GM10248 (cell line): ENCODE data around the gene FARS2.

Experiments used
- CTCF ChIA-PET: fragments of 300-600 bp; sonication (Branson Sonifier 250); formaldehyde crosslinking; extraction: SDS; loops from one replicate; lab custom pipeline; 2021; ENCODE audit warnings: antibody characterized with exemption; lab: Yijun Ruan, JAX
- POLR2A ChIA-PET: fragments of 350-650 bp; sonication (Branson Sonifier 250); formaldehyde crosslinking; extraction: SDS; loops from one replicate; lab custom pipeline; 2020; ENCODE audit warnings: antibody characterized with exemption; lab: Yijun Ruan, JAX
- DNase-seq: peaks from one replicate; pipeline ENCODE4 v3.0.0; 2012; ENCODE audit errors: extremely low spot score
- CTCF ChIP-seq: IDR thresholded peaks from 2 replicates; pipeline ENCODE4 v1.5.1; 2012; ENCODE audit warnings: mild to moderate bottlenecking, low read depth; ENCODE audit errors: extremely low read depth, missing control alignments, control extremely low read depth

Gene FARS2

GRCh38 chr6:5521322-5521721 is 260.0 kb downstream of the FARS2 start:
- TF ChIP-seq CTCF: no peak
- POLR2A ChIA-PET: no interaction called here
- no peak for DNase-seq
- CTCF ChIA-PET: no interaction called here

GRCh38 chr6:5522147-5522546 is 260.8 kb downstream of the FARS2 start:
- TF ChIP-seq CTCF: no peak
- CTCF ChIA-PET: no interaction called here
- DNase-seq: no peak
- POLR2A ChIA-PET: no interaction called here

- CTCF ChIA-PET: interaction anchor here (1.1 to 1.2 kb wide), 2 partner anchors 15 to 20 kb away, joined by 3 to 4 read pairs; no protein-coding TSS in a partner anchor
- DNase-seq: no peak
- POLR2A ChIA-PET: no interaction called here
- TF ChIP-seq CTCF: no peak
Measured at GRCh38 chr6:5524110-5524509, 262.8 kb downstream of the FARS2 start.

- DNase-seq: no peak
Measured at GRCh38 chr6:5525209-5525608, 263.9 kb downstream of the FARS2 start.

GRCh38 chr6:5529015-5529414 is 267.7 kb downstream of the FARS2 start:
- TF ChIP-seq CTCF: no peak
- POLR2A ChIA-PET: no interaction called here
- no peak for DNase-seq
- CTCF ChIA-PET: interaction anchor here (1.0 to 1.8 kb wide), 3 partner anchors 8 to 13 kb away, joined by 4 to 8 read pairs (median 4); no protein-coding TSS in a partner anchor

More at GRCh38 chr6:5525209-5525608, 263.9 kb downstream of the FARS2 start:
- TF ChIP-seq CTCF: no peak
- POLR2A ChIA-PET: no interaction called here
- CTCF ChIA-PET: interaction anchor here (0.9 to 1.3 kb wide), 4 partner anchors 16 to 40 kb away, joined by 3 to 4 read pairs (median 3); no protein-coding TSS in a partner anchor

- no peak for DNase-seq
- ChIA-PET CTCF (interaction anchor here (1.1 to 1.8 kb wide), 2 partner anchors 11 to 386 kb away, joined by 3 to 8 read pairs; no protein-coding TSS in a partner anchor), POLR2A (no interaction called here)
Measured at GRCh38 chr6:5529733-5530132, 268.4 kb downstream of the FARS2 start.

More at GRCh38 chr6:5529733-5530132, 268.4 kb downstream of the FARS2 start:
- no peak for TF ChIP-seq CTCF
